Loucy (cell line): ENCODE data around the gene TES.

Experiments used
- H2AFZ ChIP-seq: fragments of 200-600 bp; sonication (generic); 2 replicates; pipeline ENCODE4 v1.6.0; 2016; ENCODE audit warnings: antibody characterized with exemption, mild to moderate bottlenecking, low read length, moderate library complexity
- H3F3A ChIP-seq: fragments of 200-600 bp; 2 replicates; pipeline ENCODE4 v1.6.0; 2016; ENCODE audit warnings: antibody characterized with exemption, low read depth, mild to moderate bottlenecking
- H3K27me3 ChIP-seq: fragments of 200-600 bp; sonication (generic); 2 replicates; pipeline ENCODE4 v1.6.1; 2014; ENCODE audit warnings: low read length, mild to moderate bottlenecking; ENCODE audit not compliant: insufficient read depth, poor library complexity, severe bottlenecking
- H3K36me3 ChIP-seq: fragments of 200-600 bp; sonication (generic); 2 replicates; pipeline ENCODE4 v1.6.1; 2016; ENCODE audit warnings: low read length; ENCODE audit not compliant: insufficient read depth
- H3K4me1 ChIP-seq: fragments of 200-600 bp; sonication (generic); 2 replicates; pipeline ENCODE4 v1.5.1; 2014; ENCODE audit warnings: low read length, mild to moderate bottlenecking; ENCODE audit not compliant: insufficient read depth, poor library complexity, severe bottlenecking
- H3K4me2 ChIP-seq: fragments of 200-600 bp; sonication (generic); 2 replicates; pipeline ENCODE4 v1.6.0; 2014; ENCODE audit warnings: antibody characterized with exemption, low read length, low read depth, mild to moderate bottlenecking; ENCODE audit not compliant: poor library complexity, severe bottlenecking
- H3K4me3 ChIP-seq: fragments of 200-600 bp; sonication (generic); 2 replicates; pipeline ENCODE4 v1.5.1; 2014; ENCODE audit warnings: low read length, mild to moderate bottlenecking, mixed read lengths; ENCODE audit not compliant: poor library complexity, severe bottlenecking
- H3K79me2 ChIP-seq: fragments of 200-600 bp; sonication (generic); 2 replicates; pipeline ENCODE4 v1.6.1; 2014; ENCODE audit warnings: low read length; ENCODE audit not compliant: insufficient read depth
- H3K9ac ChIP-seq: fragments of 200-600 bp; sonication (generic); 2 replicates; pipeline ENCODE4 v1.6.0; 2014; ENCODE audit warnings: mild to moderate bottlenecking, low read depth, low read length, moderate library complexity; ENCODE audit not compliant: poor library complexity, severe bottlenecking
- H3K9me2 ChIP-seq: fragments of 200-600 bp; sonication (generic); replicated peaks from 2 replicates; pipeline ENCODE4 v1.6.1; 2016; ENCODE audit warnings: low read depth, low read length, mixed read lengths
- H3K9me3 ChIP-seq: fragments of 200-600 bp; sonication (generic); 2 replicates; pipeline ENCODE4 v1.6.1; 2014; ENCODE audit warnings: mild to moderate bottlenecking, antibody characterized with exemption, low read length, low read depth; ENCODE audit not compliant: insufficient read depth
- H4K20me1 ChIP-seq: fragments of 200-600 bp; sonication (generic); 2 replicates; pipeline ENCODE4 v1.6.0; 2014; ENCODE audit warnings: antibody characterized with exemption, low read length, mild to moderate bottlenecking; ENCODE audit not compliant: insufficient read depth, poor library complexity, severe bottlenecking
- CTCF ChIP-seq: fragments of 200-600 bp; sonication (generic); conservative IDR thresholded peaks from 2 replicates; pipeline ENCODE4 v1.5.1; 2014; ENCODE audit warnings: mild to moderate bottlenecking, antibody characterized with exemption, low read length
- EZH2phosphoT487 ChIP-seq: fragments of 200-600 bp; IDR thresholded peaks from 2 replicates; pipeline ENCODE4 v1.6.1; 2018; ENCODE audit warnings: antibody characterized with exemption, mild to moderate bottlenecking, moderate library complexity, borderline replicate concordance

TES gene

GRCh38 chr7:116271963-116272886 is 61.9 kb downstream of the TES start:
- no peak for TF ChIP-seq EZH2phosphoT487
- no peak for TF ChIP-seq CTCF
- H2AFZ ChIP-seq: peak overlapping the region; percentile 50; the same call in 1 of the 2 replicates
- H3K4me3 ChIP-seq: no peak overlapping the region
- H3K9me2 ChIP-seq: no peaks in the 10 kb centered on the region
- no peaks in the 10 kb centered on the region for H3K27me3 ChIP-seq
- H3K36me3 ChIP-seq: no peaks in the 10 kb centered on the region
- no peak overlapping the region for H3K9ac ChIP-seq
- no peaks in the 10 kb centered on the region for H4K20me1 ChIP-seq
- H3K4me2 ChIP-seq: no peak overlapping the region
- peaks cover 6% of the 10 kb centered on the region for H3K4me1 ChIP-seq
- H3F3A ChIP-seq: no peaks in the 10 kb centered on the region
- H3K9me3 ChIP-seq: no peaks in the 10 kb centered on the region
- no peaks in the 10 kb centered on the region for H3K79me2 ChIP-seq

GRCh38 chr7:116273283-116273917 is 63.1 kb downstream of the TES start:
- H3K79me2 ChIP-seq: no peaks in the 10 kb centered on the region
- no peaks in the 10 kb centered on the region for H3K36me3 ChIP-seq
- H3K4me2 ChIP-seq: no peak overlapping the region
- H3F3A ChIP-seq: no peaks in the 10 kb centered on the region
- no peak overlapping the region for H3K4me3 ChIP-seq
- no peaks in the 10 kb centered on the region for H3K27me3 ChIP-seq
- peaks cover 14% of the 10 kb centered on the region for H3K4me1 ChIP-seq
- H3K9me2 ChIP-seq: no peaks in the 10 kb centered on the region
- no peak overlapping the region for H2AFZ ChIP-seq
- no peak overlapping the region for H3K9ac ChIP-seq
- no peaks in the 10 kb centered on the region for H3K9me3 ChIP-seq
- TF ChIP-seq CTCF (no peak), EZH2phosphoT487 (no peak)
- no peaks in the 10 kb centered on the region for H4K20me1 ChIP-seq

- no peaks in the 10 kb centered on the region for H4K20me1 ChIP-seq
- no peaks in the 10 kb centered on the region for H3K27me3 ChIP-seq
- H3K36me3 ChIP-seq: no peaks in the 10 kb centered on the region
- no peak overlapping the region for H3K4me2 ChIP-seq
- no peaks in the 10 kb centered on the region for H3K9me2 ChIP-seq
- no peaks in the 10 kb centered on the region for H3K79me2 ChIP-seq
- TF ChIP-seq EZH2phosphoT487: no peak
- H2AFZ ChIP-seq: no peak overlapping the region
- no peak overlapping the region for H3K9ac ChIP-seq
- no peaks in the 10 kb centered on the region for H3K9me3 ChIP-seq
- H3K4me1 ChIP-seq: peaks cover 14% of the 10 kb centered on the region
- H3F3A ChIP-seq: no peaks in the 10 kb centered on the region
- no peak overlapping the region for H3K4me3 ChIP-seq
Observed at GRCh38 chr7:116273918-116274301, 63.6 kb downstream of the TES start.
